Activated CD4-positive, alpha-beta T cell treated with anti-CD3 and anti-CD28 coated beads for 1 hour (primary cell): ENCODE data around the gene RUVBL2.
A peak's percentile ranks its signal among the peaks of the same experiment; 100 is the strongest.

Experiments used
- DNase-seq: peaks from one replicate; pipeline ENCODE4 v3.0.0-alpha.2; 2020

Gene RUVBL2

DNA sequence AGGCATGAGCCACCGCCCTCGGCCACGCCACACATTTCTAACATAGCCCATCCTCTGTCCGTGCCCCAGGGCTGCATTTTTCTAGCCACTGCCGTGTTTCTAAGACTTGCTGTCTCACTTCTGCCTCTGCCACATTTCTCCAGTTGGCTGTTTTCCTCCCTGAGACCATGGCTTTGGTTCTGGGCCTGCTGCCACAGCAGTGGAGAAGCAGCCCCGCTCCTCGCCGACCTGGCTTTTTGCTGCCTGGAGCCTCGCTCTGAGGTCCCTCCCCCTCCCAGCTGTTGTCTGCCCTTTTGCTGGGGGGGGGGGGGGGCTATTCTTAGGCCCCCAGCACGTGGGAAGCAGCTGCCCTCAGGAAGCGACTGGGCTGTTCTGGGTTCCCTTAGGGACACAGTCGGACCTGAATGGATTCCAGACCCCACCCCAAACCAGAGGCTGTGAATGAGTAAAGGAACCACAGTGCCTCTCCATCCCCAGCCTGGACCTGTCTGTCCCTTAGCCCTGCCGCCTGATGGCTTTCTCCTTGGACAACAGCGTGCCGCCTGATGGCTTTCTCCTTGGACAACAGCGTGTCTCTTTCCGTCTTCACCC, 3.9 kb upstream of the RUVBL2 start:
- DNase-seq, result no peak

DNA sequence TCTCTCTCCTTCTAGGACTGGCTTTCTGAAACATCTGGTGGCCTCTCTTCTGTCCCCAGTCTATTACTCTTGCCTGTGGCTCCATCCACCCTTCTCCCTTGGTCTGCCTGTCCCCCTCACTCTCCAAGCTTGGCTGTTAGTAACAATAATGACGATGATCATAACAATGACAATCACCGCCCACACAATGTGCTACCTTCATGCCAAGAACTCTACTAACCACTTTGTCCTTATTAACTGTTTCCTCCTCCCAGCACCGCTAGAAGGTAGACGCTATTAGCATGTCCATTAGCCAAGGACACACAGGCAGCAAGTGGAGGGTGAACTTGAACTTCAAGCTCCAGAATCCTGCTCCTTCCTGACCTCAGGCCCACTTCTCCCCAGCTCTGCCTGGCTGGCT, 3.3 kb upstream of the RUVBL2 start:
- no peak for DNase-seq

DNA sequence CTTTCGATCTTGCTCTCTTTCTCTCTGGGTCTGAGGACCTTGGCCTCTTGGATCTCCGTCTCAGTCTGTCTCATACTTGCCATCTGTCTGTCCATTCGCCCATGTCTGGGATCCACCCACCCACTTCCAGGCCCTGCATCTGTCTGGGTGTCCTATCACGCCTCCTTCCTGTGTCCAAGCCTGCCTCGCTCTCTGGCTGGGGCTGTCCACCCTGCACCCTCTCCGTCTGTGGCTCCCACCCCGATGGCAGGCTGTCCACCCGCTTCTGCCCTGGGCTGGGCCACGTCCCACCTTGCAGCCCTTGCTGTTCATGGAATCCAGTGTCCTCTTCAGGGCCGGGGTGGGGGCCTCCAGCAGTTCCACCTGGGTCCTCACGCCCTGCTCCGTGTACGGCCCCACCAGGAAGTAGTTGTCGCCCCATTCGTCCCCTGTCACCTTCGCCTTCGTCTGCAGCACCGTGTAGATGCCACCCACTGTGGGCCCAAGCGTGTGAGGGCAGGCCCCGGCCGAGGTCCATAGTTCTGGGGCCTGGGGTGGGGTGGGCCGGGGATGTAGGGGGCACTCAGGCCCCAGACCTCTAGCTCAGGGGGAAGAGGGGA, 2.6 kb upstream of the RUVBL2 start:
- no peak for DNase-seq

DNA sequence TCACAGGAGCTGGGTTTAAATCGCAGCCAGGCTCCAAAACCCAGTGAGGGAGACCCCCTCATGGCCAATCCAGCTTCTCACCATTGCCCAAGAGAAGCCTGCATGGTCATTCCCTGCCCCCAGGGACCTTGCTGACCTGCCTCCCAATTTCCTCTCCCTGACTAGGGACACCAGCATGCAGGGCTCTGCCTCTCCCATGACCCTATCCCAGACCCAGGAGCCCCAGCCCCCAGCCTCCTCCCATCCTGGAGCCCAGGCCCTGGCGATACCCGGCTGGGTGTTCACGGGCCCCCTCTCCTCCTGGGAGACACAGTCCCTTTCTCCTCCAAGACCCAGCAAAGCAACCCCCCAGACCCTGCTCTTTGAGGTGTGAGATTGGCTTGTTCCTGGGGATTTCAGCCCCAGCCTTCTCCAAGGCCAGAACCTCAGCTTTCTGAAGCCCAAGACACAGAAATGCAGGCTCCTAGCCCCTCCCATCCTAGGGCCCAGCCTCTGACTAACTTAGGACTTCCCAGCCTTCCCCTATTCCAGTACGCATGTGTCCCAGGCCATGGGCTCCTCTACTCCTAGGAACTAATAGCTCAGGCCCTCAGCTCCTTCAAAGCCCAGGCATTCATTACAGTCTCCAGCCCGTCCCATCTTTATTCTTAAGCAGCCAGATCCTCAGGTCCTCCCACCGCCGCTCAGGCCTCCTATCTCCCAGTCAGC, 1.7 kb upstream of the RUVBL2 start:
- no peak for DNase-seq

DNA sequence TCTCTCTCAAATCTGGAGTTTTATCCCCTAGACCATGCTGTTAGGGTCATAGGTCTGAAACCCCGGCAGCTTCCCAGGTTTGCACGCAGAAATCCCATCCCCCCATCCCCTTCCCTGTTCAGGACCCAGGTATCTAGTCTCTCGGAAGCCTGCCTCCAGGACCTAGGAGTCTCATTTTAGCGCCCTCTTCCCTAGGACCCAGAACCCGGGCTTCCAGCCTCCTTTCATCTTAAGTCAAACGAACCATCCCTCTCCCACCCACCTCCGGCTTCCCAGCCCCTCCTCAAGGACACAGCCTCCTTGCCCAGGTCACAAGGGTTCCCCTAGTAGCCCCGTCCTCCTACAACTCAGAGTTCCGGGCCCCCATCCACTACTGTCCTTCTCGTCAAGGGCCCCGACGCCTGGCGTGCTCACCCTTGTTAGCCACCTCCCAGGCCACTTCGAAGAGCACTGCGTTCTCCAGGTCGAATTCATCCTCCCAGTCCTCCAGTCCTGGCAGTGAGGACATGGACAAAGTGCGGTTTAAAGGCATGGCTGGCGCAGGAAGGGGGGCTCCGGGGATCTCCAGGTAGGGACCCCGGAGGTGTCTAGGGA, 1.0 kb upstream of the RUVBL2 start:
- no peak for DNase-seq

DNA sequence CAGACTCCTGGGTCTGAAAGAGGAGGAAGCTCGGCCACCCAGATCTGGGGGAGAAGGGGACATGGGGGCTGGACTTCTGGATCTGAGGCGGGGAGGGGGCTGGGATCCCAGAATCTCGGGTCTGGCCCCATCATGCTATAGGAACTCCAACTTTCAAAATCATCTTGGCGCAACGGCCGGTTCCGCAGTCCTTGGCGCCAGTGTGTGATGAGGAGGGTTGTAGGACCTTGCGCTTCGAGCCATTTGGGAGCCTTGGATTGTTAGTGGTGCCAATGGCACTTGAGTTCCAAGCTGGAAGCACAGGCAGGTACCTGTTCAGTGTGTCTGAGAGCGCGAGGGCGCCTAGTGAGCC, 324 bp downstream of the RUVBL2 start:
- DNase-seq, result no peak

DNA sequence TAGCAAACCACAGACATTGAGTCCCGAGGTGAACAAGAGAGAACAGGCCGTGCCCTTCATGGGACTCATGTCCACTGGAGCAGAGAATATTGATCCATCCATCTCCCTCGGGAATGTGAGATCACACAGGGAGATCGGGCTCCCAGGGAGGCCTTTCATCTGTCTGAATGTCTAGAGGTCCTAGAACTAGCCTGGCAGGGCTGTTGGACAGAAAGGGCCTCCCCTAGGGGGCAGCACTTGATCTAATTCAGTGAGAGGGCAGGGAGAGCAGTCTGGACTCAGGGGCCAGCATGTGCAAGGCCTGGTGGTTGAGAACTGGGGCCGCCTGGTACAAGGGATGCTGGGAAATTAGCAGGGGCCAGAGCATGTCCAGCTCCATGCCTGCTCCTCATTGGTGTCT, 4.3 kb downstream of the RUVBL2 start:
- no peak for DNase-seq

DNA sequence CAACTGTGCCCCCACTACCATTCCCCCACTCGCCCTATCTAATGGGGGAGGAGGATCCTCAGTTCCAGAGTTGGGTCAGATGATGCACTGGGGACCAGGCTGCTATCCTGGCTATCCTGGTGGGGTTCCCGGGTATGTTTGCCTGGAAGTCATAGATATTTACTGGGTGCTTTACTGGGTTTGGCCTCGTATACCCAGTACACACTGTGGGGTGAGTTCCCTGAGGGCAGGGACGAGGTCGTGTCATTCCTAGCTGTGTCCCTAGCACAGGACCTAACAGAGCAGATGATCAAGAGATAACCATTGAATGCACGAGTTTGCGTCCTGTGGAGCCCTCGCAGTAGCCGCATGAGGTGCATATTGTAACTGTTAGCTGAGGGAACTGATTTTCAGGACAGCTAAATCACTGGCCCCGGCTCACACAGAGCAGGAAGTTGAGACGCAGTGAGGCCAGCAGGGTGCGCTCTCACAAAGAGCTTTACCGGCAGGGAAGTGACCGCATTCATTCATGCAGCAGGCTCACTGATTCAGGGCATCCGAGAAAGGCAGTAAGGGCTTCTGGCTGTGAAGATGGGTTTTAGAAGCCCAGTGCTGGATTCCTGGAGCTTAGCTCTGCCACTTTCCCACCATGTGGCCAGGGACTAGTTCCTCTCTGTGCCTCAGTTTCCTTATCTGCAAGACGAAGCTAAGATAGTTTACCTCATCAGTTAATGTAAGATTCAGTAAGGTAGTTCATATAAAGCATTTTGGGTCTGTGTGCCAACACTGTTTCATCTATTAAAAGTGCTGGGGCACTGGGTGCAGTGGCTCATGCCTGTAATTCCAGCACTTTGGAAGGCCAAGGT, 6.0 kb downstream of the RUVBL2 start:
- peak; percentile 55 for DNase-seq

DNA sequence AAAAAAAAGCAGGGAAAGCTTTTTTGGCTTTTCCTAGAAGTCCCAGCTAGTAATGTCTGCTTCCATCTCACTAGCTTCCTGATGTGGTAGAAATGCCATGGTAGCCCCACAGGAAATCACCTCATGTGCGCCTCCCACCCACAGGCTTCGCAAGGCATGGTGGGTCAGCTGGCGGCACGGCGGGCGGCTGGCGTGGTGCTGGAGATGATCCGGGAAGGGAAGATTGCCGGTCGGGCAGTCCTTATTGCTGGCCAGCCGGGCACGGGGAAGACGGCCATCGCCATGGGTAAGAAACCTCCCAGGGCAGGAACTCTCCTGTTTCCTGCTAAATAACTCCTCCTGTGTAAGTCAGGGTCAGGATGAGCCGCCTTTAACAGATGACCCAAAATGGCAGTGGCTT, 10.4 kb downstream of the RUVBL2 start:
- no peak for DNase-seq

DNA sequence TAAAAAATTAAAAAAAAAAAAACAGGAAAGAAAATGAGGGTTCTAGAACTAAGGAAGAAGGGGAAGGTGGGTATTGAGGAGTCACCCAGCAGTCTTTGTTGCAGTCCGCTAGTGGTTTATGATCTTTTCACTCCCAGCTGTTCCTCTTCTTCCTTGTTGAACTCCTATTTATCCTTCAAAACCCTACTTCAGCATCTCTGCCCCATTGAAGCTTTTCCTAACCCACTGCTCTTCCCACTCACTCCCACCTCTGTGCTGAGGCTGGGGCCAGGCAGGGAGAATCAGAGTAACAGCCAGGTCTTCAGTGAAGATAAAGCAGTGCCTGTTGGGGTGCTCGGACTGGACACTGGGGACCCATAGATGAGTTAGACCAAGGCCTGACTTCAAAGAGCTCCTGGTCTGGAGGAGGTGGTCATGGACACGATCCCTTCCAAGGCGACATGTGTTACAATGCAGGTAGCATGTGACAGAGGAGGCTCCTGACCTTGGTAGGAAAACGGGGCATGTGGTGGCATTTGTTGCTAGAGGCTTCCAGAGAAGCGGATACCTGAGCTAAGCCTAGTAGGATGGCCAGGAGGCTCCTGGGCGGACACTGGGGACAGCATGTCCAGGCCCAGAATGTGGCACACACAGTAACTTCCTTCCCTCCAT, 11.4 kb downstream of the RUVBL2 start:
- DNase-seq, result no peak

DNA sequence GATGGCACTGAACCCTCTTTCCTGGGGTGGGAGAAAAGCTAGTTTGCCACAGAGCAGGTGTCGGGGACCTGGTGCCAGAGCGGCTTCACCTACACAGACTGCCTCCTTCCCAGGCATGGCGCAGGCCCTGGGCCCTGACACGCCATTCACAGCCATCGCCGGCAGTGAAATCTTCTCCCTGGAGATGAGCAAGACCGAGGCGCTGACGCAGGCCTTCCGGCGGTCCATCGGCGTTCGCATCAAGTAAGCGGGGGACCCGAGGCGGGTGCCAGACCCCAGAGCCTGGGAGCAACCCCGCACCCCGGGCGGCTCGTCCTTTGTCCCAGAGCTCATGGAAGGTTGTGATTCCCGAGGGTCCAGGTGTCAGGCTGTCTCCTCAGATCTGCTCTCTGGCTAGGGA, 13.2 kb downstream of the RUVBL2 start:
- DNase-seq, result no peak

DNA sequence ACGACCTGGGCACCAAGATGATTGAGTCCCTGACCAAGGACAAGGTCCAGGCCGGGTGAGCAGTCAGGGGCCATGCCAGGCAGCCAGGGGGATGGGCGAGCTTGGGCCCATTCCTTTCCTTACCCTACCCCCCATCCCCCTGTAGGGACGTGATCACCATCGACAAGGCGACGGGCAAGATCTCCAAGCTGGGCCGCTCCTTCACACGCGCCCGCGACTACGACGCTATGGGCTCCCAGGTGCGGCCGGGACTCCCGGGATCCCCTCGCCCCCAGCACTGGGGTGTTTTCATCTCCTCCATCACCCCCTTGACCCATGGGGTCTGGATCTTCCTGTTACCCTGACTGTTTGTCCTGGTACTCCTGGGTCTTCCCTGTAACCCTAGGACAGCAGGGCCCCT, 16.1 kb downstream of the RUVBL2 start:
- no peak for DNase-seq

DNA sequence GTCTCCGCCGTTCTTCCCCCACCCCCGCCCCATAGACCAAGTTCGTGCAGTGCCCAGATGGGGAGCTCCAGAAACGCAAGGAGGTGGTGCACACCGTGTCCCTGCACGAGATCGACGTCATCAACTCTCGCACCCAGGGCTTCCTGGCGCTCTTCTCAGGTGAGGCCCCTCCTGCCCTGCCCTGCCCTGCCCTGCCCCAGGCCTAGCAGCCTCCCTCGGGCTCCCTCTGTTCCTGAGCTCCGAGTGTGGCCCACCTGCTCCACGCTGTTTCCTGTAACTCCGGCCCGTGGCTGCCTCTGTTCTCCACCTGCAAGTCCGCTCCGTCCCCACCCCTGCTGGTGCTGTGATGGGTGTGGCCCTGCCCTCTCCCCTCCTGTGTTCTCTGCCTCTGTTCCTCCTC, 16.8 kb downstream of the RUVBL2 start:
- DNase-seq, result no peak

DNA sequence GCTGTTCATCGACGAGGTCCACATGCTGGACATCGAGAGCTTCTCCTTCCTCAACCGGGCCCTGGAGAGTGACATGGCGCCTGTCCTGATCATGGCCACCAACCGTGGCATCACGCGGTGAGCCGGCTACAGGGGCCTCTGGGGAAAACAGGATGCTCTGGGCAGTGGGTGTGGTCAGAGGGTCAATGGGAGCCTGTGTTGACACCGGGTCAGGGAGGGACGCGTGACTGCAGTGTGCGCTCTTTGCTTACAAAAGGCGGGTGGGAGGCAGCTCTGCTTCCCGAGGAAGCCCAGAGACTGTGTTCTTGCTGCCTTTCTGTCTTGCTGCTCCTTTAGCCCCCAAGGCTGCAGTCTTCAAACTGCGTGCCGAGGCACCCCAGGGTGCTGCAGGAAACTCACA, 17.5 kb downstream of the RUVBL2 start:
- no peak for DNase-seq

DNA sequence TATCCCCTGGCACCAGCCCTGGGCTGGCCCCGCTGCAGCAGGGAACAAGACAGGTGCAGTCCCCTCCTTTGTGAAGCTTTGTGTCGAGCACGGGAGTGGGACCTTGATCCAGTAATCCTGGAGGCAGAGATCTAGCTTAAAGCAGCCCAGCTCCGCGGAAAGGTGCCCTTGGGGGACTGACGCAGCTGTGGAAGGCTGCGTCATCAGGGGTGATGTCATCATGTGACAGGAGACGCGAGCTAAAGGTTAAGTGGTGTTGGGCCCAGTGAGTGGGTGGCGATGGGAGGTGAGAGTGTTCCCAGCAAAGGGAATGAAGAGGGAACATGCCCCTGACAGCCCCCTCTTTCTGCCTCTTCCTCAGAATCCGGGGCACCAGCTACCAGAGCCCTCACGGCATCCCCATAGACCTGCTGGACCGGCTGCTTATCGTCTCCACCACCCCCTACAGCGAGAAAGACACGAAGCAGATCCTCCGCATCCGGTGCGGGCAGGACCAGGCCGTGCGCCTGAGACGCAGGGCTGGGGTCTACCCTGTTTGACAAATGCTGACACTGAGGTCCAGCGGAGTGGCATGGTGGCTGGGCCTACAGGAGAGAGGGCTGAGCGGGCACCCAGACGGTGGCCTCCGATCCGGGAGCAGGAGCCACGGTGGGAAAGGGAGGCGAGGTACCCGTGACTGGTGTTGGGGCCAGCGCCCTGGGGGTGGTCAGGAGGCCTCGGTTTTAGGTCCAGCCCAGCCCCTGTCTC, 20.6 kb downstream of the RUVBL2 start:
- no peak for DNase-seq

DNA sequence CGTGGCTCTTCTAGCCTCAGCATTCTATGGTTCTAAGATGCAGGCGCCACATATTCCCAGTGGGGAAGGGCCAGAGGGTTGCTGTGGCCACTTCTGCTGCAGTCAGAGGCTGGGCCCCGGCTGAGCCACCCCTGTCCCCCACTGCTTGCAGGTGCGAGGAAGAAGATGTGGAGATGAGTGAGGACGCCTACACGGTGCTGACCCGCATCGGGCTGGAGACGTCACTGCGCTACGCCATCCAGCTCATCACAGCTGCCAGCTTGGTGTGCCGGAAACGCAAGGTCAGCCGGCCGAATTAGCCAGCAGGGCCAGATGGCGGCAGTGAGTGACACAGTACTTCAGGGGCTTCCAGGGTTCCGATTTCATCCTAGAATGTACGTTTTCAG, 21.2 kb downstream of the RUVBL2 start:
- DNase-seq, result no peak

DNA sequence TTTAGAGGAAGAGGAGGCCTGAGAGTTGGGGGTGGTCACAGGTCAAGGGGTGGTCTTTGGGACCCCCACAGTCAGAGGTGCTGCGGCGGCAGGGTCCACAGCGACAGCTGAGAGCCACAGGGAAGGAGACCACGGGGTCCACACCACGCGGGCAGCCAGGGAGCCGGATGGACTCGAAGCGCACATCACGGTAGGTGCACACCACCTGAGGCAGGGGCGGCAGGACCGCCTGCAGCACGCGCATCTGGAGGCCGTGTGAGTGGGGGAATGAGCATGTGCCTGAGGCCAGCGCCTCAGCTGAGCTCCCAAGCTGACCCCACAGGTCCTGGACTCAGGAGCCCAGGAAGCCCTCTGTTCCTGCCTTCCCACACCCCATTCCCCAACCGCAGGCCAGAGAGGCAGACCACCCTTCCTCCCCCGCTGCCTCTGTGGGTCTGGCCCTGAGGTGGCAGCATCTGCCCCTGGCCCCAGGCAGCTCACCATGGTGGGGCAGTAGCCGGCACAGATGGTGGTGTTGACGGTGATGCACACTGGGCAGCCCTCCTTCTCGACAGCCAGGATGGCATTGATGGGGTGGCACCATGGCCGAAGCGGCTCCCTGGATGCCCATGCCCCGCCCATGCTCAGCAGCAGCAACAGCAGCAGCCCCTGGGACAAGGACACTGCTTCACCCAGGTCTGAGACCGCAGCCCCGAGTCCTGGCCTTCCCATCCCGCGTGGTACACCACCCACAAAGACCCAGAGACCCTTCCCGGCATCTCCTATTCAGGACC, 22.6 kb downstream of the RUVBL2 start:
- no peak for DNase-seq

DNA sequence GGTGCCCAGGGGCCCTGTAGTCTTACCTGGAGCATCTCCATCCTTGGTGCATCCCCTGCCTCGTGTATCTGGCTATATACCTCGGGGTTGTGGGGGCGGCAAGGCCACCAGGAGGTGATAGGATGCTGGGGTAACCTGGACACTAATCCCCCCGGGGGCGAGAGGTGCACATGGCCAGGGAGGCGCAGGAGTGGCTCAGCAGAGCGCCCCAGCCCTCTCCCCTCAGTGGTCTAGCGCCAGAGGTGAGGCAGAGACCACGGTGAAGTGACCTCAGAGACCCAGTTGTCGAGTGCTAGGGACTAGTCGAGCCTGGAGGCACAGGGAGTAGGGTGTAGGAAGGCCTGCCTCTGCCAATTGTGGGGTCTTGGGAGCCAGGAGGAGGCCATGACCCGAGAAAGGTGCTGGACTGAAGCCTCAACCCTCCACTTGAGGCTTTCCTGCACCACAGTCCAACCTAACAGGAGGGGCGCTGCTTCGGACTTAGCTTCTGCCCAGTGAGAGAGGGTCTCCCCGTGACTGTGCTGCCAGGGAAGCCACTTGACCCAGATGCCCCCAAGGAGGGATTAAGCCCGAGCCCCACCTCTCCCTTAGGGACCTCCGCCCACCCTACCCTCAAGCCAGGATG, 23.5 kb downstream of the RUVBL2 start, which contains the start of gene LHB:
Gene LHB, minus strand, starts transcription at position 51 of the 625 bp plus-strand sequence. Its CDS starts 10 bp downstream, at position 41.
- DNase-seq, result no peak

DNA sequence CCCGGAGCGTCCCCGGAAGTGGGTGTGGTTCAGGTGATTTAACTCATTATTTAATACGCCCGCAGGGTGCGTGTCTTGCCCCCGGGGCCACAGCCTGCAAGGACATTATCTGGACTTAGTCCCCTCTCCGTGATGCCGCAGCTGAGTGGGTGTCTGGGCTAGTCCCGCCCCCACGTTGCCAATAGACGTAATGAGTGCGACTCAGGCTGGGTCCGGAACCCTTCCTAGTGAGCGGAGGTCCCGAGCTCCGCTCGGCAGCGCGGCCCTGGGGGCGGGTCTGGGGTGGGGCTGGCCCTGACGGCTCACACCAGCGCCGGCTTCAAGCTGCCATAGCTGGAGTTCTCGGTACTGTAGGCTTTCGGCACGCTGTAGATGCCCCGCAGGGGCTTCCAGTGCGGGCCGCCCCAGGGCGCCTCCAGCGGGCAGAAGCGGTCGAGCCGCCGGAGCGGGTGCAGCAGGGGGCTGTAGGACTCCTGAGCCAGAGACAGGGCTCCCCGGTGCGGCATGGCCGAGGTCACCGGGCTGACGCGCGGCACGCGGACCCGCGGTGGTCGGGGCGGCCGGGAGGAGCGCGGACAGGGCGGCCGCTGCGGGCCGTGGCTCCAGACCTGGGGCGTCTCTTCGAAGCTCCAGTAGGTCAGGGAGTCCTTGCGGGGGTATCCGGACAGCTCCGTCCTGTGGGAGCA, 24.1 kb downstream of the RUVBL2 start:
- peak; percentile 60 for DNase-seq
